ENCODE measurements around the gene TUBB6. TPM values are rescaled to one million over a fixed set of nuclear protein-coding genes. Genes with fewer than 3 reads are reported as not detected.

TUBB6 gene
- total RNA-seq, 1 donor from 2014 or later: 35.6 TPM

- no peaks in the 10 kb centered on the region for H3K36me3 Mint-ChIP-seq (ENCODE audit: unreplicated experiment)
- no peaks in the 10 kb centered on the region for H3K9me3 Mint-ChIP-seq (ENCODE audit: unreplicated experiment)
- H3K4me3 Mint-ChIP-seq (ENCODE audit: unreplicated experiment): no peak overlapping the region
- TF ChIP-seq, protein P1, sequence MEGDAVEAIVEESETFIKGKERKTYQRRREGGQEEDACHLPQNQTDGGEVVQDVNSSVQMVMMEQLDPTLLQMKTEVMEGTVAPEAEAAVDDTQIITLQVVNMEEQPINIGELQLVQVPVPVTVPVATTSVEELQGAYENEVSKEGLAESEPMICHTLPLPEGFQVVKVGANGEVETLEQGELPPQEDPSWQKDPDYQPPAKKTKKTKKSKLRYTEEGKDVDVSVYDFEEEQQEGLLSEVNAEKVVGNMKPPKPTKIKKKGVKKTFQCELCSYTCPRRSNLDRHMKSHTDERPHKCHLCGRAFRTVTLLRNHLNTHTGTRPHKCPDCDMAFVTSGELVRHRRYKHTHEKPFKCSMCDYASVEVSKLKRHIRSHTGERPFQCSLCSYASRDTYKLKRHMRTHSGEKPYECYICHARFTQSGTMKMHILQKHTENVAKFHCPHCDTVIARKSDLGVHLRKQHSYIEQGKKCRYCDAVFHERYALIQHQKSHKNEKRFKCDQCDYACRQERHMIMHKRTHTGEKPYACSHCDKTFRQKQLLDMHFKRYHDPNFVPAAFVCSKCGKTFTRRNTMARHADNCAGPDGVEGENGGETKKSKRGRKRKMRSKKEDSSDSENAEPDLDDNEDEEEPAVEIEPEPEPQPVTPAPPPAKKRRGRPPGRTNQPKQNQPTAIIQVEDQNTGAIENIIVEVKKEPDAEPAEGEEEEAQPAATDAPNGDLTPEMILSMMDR (IDR thresholded peaks at IDR 0.05; ENCODE audit: partially characterized antibody, unreplicated experiment): no peak
- peaks cover 3% of the 10 kb centered on the region for H3K27me3 Mint-ChIP-seq (ENCODE audit: unreplicated experiment)
- no peak overlapping the region for H3K27ac Mint-ChIP-seq (ENCODE audit: unreplicated experiment)
- no peak for DNase-seq
- peaks cover 4% of the 10 kb centered on the region for H3K4me1 Mint-ChIP-seq (ENCODE audit: low read depth, unreplicated experiment)
Observed at GRCh38 chr18:12296087-12296403, 12.0 kb upstream of the TUBB6 start.

DNA sequence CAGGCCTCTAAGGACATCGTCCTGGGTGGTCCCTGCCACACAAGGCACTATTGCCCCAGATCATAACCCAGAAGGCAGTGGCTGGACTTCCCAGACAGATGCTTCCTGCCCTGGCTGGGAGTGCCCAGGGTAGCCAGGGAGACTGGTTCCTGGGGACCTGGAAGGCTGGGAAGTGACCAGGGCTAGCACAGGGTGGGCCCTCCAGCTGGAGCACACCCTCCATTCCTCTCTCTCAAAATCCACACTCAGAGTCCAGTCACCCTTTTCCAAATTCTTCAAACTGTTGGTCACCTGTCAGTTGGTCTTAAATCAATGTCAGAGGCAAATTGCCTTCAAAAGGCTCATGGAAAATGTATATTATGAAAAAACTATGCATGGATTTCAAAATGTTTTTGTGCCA is 11.6 kb upstream of the TUBB6 start:
- Mint-ChIP-seq H3K4me1 (ENCODE audit: low read depth, unreplicated experiment) (peaks cover 3% of the 10 kb centered on the region), H3K4me3 (ENCODE audit: unreplicated experiment) (no peak overlapping the region), H3K27me3 (ENCODE audit: unreplicated experiment) (peaks cover 3% of the 10 kb centered on the region), H3K9me3 (ENCODE audit: unreplicated experiment) (no peaks in the 10 kb centered on the region), H3K36me3 (ENCODE audit: unreplicated experiment) (no peaks in the 10 kb centered on the region), H3K27ac (ENCODE audit: unreplicated experiment) (no peak overlapping the region)
- TF ChIP-seq, protein P1 (IDR thresholded peaks at IDR 0.05; ENCODE audit: partially characterized antibody, unreplicated experiment): no peak
- no peak for DNase-seq

- Mint-ChIP-seq H3K9me3 (ENCODE audit: unreplicated experiment) (no peaks in the 10 kb centered on the region), H3K4me1 (ENCODE audit: low read depth, unreplicated experiment) (no peaks in the 10 kb centered on the region), H3K4me3 (ENCODE audit: unreplicated experiment) (no peak overlapping the region), H3K27me3 (ENCODE audit: unreplicated experiment) (peaks cover 2% of the 10 kb centered on the region), H3K36me3 (ENCODE audit: unreplicated experiment) (no peaks in the 10 kb centered on the region), H3K27ac (ENCODE audit: unreplicated experiment) (no peak overlapping the region)
- no peak for DNase-seq
- TF ChIP-seq, protein P1 (IDR thresholded peaks at IDR 0.05; ENCODE audit: partially characterized antibody, unreplicated experiment): no peak
Observed at GRCh38 chr18:12299862-12300261, 8.2 kb upstream of the TUBB6 start.

DNA sequence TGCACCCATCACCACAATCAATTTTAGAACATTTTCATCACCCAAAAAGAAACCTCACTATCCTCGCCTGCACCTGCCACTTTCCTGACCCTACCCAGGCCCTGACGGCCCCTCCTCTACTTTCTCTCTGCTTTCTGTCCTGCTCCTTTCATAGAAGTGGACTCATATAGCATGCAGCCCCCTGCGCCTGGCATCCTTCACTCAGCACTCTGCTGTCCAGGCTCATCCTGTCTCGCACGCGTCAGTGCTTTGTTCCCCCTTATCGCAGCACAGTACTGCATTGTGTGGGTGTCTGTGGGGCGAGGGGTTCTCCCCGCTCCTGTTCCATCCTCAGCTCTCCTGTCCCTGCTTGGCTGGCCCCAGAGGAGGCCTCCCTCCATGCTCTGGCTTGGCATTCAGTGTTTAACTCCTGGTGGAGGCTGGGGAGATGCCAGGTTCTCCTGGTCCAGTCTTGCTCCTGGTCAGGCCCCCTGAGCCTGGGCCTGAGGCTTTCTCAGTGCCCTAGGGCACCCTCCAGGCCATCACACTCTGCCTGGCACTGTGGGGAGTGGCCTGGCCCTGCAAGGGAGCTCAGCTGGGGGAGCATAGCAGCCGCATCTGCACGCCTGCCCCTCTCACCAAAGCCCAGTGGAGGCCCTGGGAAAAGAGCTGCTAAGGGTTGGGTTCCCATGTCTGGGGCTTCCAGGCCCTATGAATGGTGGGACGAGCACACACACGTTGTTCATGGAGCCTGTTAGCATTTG is 6.6 kb upstream of the TUBB6 start:
- Mint-ChIP-seq H3K27ac (ENCODE audit: unreplicated experiment) (no peak overlapping the region), H3K36me3 (ENCODE audit: unreplicated experiment) (no peaks in the 10 kb centered on the region), H3K9me3 (ENCODE audit: unreplicated experiment) (no peaks in the 10 kb centered on the region), H3K4me3 (ENCODE audit: unreplicated experiment) (no peak overlapping the region), H3K27me3 (ENCODE audit: unreplicated experiment) (peaks cover 3% of the 10 kb centered on the region), H3K4me1 (ENCODE audit: low read depth, unreplicated experiment) (no peaks in the 10 kb centered on the region)
- no peak for DNase-seq
- TF ChIP-seq, protein P1 (IDR thresholded peaks at IDR 0.05; ENCODE audit: partially characterized antibody, unreplicated experiment): no peak

GRCh38 chr18:12302391-12303147 is 5.5 kb upstream of the TUBB6 start:
- no peak overlapping the region for H3K4me3 Mint-ChIP-seq (ENCODE audit: unreplicated experiment)
- no peak overlapping the region for H3K27ac Mint-ChIP-seq (ENCODE audit: unreplicated experiment)
- H3K36me3 Mint-ChIP-seq (ENCODE audit: unreplicated experiment): no peaks in the 10 kb centered on the region
- TF ChIP-seq, protein P1 (IDR thresholded peaks at IDR 0.05; ENCODE audit: partially characterized antibody, unreplicated experiment): no peak
- peaks cover 14% of the 10 kb centered on the region for H3K27me3 Mint-ChIP-seq (ENCODE audit: unreplicated experiment)
- peaks cover 3% of the 10 kb centered on the region for H3K4me1 Mint-ChIP-seq (ENCODE audit: low read depth, unreplicated experiment)
- no peak for DNase-seq
- peaks cover 6% of the 10 kb centered on the region for H3K9me3 Mint-ChIP-seq (ENCODE audit: unreplicated experiment)
